Choroid plexus epithelial cell (primary cell): ENCODE results near the gene APMAP.

ENCODE experiments used
- DNase-seq: peaks from one replicate; pipeline ENCODE4 v3.0.0-alpha.2; 2010; ENCODE audit warnings: low read depth
- H3K4me3 ChIP-seq: 2 replicates; pipeline ENCODE4 v1.5.1; 2011; ENCODE audit warnings: low read depth, mild to moderate bottlenecking, control low read depth, low read length, moderate library complexity
- CTCF ChIP-seq: conservative IDR thresholded peaks from 2 replicates; pipeline ENCODE4 v1.5.1; 2011; ENCODE audit warnings: low read depth, mild to moderate bottlenecking, control low read depth, inconsistent platforms, low read length, moderate library complexity

Gene APMAP

DNA sequence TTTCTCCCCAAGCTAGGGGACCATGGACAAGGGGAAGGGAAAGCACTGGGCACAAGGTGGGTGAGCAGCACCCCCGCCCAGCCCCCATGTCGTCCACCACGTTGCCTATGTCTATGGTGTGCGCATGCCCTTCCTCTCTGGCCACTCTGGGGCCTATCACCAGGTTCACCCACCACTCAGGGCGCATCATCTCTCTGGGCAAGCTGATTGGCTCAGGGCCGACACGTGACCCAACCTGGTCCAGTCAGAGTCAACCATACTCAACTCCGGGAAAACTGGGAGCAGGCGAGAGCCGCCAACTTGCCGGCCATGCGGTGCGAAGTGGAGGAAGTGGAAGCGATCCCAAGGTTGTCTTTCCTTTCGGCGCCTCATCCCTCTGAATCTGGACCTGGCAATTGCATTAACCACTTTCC is 39.5 kb upstream of the APMAP start:
- H3K4me3 ChIP-seq: no peak overlapping the region
- TF ChIP-seq CTCF: no peak
- no peak for DNase-seq

DNA sequence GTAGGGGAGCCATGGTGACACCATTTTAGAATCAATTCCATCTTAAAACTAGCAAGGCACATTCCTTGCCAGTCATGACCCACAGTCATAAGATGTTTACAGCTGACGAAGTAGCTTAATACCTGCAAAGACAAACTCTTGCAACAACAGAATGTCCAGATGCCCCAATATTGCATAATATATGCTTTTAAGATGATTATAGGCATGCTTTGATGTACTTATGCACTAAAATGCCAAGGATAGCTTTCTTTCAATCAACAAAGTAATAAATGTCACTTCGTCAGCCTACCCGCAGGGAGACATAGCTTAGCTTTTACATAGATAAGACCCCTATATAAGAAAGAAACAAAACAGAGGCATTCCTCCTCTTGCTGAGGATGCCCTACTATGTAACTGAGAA is 38.7 kb upstream of the APMAP start:
- no peak overlapping the region for H3K4me3 ChIP-seq
- no peak for TF ChIP-seq CTCF
- no peak for DNase-seq

DNA sequence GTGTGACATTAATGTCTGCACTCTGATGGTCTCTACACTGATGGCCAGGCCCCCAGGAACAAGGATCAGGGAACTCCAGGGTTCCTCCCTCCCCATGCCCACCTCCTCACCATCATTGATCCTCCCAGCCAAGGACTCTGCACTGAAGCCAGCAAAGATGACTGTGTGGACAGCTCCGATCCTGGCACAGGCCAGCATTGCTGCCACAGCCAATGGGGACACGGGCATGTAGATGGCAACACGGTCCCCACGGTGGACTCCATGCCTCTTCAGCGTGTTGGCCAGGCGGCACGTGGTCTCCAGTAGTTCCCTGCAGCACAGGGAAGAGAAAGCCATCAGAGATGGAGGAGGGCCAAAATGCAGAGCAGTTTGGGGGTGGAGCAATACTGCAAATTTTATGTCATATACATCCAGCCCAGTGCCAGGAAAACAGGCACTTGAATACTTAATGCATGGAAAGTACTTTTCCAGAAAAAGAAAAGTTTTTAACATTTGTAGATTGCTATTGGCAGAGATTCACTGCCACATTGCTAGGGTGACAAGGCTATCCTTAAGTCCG is 38.2 kb upstream of the APMAP start:
- no peak overlapping the region for H3K4me3 ChIP-seq
- no peak for TF ChIP-seq CTCF
- no peak for DNase-seq

DNA sequence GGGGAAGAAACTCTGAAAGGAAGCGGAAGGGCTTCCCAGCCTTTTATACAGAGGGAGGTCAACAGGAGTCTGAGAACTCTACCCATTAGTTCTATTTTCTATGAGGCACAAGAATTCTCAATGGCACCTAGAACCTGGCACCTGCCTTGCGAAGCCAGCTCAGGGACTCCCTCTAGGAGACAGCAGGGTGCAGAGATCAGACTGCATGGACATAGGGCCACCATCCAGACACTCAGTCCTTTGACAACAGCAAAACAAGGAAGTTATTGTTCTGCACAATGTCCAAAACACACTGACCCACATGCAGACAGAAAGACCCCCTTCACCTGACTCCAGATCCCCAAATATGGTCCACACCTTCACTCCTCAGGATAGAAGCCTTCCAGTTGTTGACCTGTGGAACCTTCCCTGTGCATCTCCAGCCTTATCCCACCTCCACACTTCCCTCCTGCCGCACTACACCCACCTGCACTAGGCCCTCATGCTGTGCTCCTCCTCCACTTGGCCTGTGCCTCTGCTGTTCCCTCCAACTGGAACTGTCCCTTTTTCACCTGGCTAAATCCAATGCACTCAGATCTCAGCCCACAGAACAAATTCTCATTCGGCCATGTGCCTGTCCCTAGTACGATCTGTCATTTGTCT is 37.6 kb upstream of the APMAP start:
- TF ChIP-seq CTCF: no peak
- H3K4me3 ChIP-seq: no peak overlapping the region
- DNase-seq: no peak

- no peak overlapping the region for H3K4me3 ChIP-seq
- DNase-seq: no peak
Measured at GRCh38 chr20:25025986-25026605, 33.5 kb upstream of the APMAP start.

DNA sequence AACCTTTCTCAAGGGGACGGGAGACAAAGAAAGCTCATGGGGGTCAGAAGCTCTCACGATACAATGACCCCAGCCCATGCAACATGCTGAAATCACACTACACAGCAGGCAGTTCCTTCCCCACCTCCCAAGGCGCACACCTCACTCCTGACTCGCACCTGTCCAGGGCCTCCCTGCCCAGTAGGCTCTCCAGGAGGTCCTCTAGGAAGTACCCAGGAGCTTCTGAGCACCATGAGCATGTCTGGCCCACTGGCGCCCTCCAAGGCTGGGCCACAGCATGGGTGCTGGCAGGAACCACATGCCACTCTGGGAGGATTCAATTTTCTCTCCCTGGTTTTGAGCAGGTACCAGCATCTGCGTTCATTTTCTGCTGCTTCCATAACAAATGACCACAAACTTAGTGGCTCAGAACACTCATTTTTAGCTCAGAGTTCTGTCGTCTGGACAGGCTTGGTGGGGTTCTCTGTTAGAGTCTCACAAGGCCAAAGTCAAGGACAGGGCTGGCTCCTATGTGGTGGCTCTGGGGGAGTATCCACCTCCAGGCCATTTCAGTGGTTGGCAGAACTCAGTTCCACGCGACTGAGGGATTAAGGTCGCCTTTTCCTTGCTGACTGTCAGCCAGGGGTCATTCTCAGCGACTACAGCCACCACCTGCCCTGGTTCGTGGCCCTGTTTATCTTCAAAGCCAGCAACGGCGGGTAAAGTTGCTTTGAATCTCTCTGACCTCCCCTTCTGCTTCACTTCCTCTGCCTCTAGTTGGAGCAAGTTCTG is 32.7 kb upstream of the APMAP start:
- H3K4me3 ChIP-seq: no peak overlapping the region
- TF ChIP-seq CTCF: no peak
- no peak for DNase-seq

More at GRCh38 chr20:25025986-25026605, 33.5 kb upstream of the APMAP start:
- no peak for TF ChIP-seq CTCF
